BE2C (cell line): ENCODE measurements around the gene POMGNT2.

Experiments
- DNase-seq: peaks from one replicate; pipeline ENCODE4 v3.0.0-alpha.2; 2020
- H3K27me3 ChIP-seq: fragments of 250-450 bp; sonication (Bioruptor Pico); 2 replicates; pipeline ENCODE4 v1.5.1; 2020; ENCODE audit warnings: mild to moderate bottlenecking
- H3K36me3 ChIP-seq: fragments of 250-450 bp; sonication (Bioruptor Pico); 2 replicates; pipeline ENCODE4 v1.5.1; 2020; ENCODE audit warnings: mild to moderate bottlenecking
- H3K4me1 ChIP-seq: fragments of 250-450 bp; sonication (Bioruptor Pico); 2 replicates; pipeline ENCODE4 v1.5.1; 2020
- H3K4me3 ChIP-seq: 2 replicates; pipeline ENCODE4 v1.5.1; 2011; ENCODE audit warnings: low read depth, low read length
- H3K9me3 ChIP-seq: fragments of 250-450 bp; sonication (Bioruptor Pico); 2 replicates; pipeline ENCODE4 v1.5.1; 2020
- CTCF ChIP-seq: IDR thresholded peaks from 2 replicates; pipeline ENCODE4 v1.5.1; 2012; ENCODE audit warnings: mild to moderate bottlenecking, low read depth, low read length

Gene POMGNT2

GRCh38 chr3:43062040-43062563 lies 43.8 kb downstream of the POMGNT2 start:
- H3K27me3 ChIP-seq = no peaks in the 10 kb centered on the region; the same call in 1 of the 2 replicates
- H3K4me3 ChIP-seq = no peak overlapping the region
- no peaks in the 10 kb centered on the region for H3K36me3 ChIP-seq
- peak; percentile 43 for DNase-seq
- peaks cover 5% of the 10 kb centered on the region; the same call in 1 of the 2 replicates for H3K4me1 ChIP-seq
- H3K9me3 ChIP-seq = no peaks in the 10 kb centered on the region
- TF ChIP-seq CTCF = no peak

GRCh38 chr3:43061101-43061895 lies 44.6 kb downstream of the POMGNT2 start:
- DNase-seq = no peak
- H3K4me3 ChIP-seq = no peak overlapping the region
- no peaks in the 10 kb centered on the region; the same call in 1 of the 2 replicates for H3K27me3 ChIP-seq
- no peaks in the 10 kb centered on the region for H3K9me3 ChIP-seq
- TF ChIP-seq CTCF = no peak
- no peaks in the 10 kb centered on the region for H3K36me3 ChIP-seq
- H3K4me1 ChIP-seq = peaks cover 5% of the 10 kb centered on the region; the same call in 1 of the 2 replicates

GRCh38 chr3:43059456-43059855 lies 46.4 kb downstream of the POMGNT2 start:
- Histone ChIP-seq H3K27me3 (no peaks in the 10 kb centered on the region; the same call in 1 of the 2 replicates), H3K36me3 (no peaks in the 10 kb centered on the region), H3K9me3 (no peaks in the 10 kb centered on the region), H3K4me3 (no peak overlapping the region), H3K4me1 (peaks cover 5% of the 10 kb centered on the region; the same call in 1 of the 2 replicates)
- no peak for TF ChIP-seq CTCF
- no peak for DNase-seq

GRCh38 chr3:43055806-43056770 lies 49.8 kb downstream of the POMGNT2 start:
- H3K9me3 ChIP-seq = no peaks in the 10 kb centered on the region
- no peaks in the 10 kb centered on the region for H3K36me3 ChIP-seq
- no peaks in the 10 kb centered on the region for H3K27me3 ChIP-seq
- no peaks in the 10 kb centered on the region for H3K4me1 ChIP-seq
- DNase-seq = no peak
- no peak overlapping the region for H3K4me3 ChIP-seq
- no peak for TF ChIP-seq CTCF

GRCh38 chr3:43055393-43055792 lies 50.5 kb downstream of the POMGNT2 start:
- Histone ChIP-seq H3K4me3 (no peak overlapping the region), H3K36me3 (no peaks in the 10 kb centered on the region), H3K4me1 (no peaks in the 10 kb centered on the region), H3K27me3 (no peaks in the 10 kb centered on the region), H3K9me3 (no peaks in the 10 kb centered on the region)
- no peak for DNase-seq
- no peak for TF ChIP-seq CTCF
